GM21825 (cell line): Measurements from ENCODE around the gene VIP.
"Not testable (repeated sequence)": the region's sequence is repeated elsewhere in the genome, so short reads cannot be mapped to it uniquely, and the experiment has no call there.

Experiments
- ATAC-seq: cut with Tn5 transposase; IDR thresholded peaks from one replicate; pipeline ENCODE4 v1.9.1; 2021; ENCODE audit warnings: mild to moderate bottlenecking, moderate library complexity; ENCODE audit not compliant: unreplicated experiment

Gene VIP

DNA sequence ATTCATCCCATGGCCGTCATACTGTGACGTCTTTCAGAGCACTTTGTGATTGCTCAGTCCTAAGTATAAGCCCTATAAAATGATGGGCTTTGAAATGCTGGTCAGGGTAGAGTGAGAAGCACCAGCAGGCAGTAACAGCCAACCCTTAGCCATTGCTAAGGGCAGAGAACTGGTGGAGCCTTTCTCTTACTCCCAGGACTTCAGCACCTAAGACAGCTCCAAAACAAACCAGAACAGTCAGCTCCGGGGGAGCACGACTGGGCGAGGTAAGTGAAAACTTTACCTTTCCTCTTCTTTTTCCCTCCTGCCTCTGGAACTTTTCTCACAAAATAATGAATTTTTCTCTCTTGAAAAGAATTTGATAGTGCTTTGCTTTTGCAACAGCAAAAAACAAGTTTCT, at the start of gene VIP:
Gene VIP, plus strand, starts transcription at position 104 of the 400 bp plus-strand sequence. CDS start 1,381 bp downstream, outside the sequence.
- ATAC-seq = no peak

DNA sequence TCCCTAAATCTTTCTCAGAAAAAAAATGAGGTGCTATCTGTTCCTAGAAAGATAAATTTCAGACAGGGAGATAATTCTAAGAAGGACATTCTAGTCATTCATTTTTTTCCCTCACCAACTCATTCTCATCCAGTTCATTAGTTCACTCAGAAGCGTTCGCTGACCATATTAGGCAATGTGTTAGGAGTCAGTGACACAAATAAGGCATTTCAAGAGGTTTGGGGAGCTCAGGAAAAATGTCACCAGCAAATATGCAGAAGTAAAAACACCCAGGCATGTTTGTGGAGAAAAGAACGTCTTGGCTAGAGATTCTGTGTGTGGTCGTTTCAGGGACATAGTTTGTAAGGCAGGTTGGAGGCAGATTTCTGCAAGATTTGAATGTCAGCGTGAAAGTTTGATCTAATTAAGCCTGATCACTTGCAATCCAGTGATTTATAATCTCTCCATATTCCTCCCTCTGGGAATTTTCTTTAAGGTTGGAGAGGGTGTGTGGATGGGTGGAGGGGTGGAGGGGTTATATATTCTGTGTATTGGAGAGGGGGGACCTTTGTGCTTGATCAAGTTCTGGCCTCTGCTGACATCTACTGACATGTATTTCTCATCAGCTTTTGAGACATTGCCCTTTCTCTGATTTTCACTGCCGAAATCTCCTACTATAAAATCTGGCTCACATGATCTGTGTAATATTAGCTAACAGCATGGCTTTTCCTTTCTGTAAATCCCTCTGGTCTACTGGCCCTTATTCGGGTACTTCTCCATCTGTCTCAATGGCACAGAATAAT, 49.3 kb upstream of the VIP start:
- ATAC-seq = no peak

DNA sequence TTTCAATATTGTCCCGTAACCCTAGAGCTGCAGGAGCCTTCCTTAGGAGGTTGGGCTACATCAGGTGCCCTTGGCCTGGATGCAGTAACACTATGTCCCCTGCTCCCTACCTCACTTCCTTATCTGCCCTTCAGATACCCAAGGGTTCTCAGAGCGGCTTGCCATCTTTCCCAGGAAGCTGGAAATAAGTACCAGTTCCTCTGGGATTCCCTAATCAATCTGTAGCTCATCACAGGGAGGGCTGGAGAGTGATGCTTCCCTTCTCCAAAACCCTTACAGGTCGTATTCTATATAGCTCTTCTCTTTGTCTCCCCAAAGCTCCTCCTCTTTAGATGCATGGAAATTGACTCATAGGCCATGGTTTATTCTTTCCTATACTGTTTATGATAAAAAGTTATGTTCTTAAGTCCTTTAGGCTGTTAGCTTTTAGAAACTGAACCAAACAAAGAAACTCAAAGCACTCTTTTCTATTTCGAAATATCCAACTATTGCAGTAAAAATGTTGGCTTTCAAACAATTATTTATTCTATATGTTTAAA, 48.7 kb upstream of the VIP start:
- ATAC-seq = no peak

- not testable (repeated sequence) for ATAC-seq
These were observed 46.8 kb upstream of the VIP start for GRCh38 chr6:152703750-152704149.

DNA sequence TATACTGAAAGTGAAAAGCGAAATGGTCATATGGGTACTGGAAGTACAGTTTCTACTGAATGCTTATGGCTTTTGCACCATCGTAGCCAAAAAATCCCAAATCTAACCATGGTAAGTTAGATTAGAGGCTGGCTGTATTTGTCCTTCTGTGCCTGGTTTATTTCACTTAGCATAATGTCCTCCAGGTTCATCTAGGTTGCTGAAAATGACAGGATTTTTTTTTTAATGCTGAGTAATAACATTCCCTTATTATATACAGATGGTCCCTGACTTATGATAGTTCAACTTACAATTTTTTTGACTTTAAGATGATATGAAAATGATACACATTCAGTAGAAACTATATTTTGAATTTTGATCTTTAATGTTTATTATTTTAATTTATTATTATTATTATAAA, 45.3 kb upstream of the VIP start:
- ATAC-seq = no peak

DNA sequence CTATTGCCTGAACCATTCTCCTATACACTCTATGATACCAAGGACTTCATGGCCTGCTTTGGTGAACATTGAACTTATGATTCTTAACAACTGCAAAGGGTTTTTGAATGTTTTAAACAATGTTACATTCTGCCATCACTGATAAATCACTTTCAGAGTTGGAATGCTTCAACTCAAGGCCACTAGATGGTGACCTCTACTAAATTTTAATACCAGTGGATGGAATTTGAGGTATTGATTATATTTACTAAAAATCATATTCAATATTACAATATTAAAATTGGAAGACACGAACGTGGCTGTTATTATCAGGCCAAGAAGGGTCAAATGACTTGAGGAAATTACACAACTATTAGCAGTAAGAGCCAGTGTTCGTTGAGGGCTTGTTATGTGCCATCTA, 34.3 kb upstream of the VIP start:
- no peak for ATAC-seq

DNA sequence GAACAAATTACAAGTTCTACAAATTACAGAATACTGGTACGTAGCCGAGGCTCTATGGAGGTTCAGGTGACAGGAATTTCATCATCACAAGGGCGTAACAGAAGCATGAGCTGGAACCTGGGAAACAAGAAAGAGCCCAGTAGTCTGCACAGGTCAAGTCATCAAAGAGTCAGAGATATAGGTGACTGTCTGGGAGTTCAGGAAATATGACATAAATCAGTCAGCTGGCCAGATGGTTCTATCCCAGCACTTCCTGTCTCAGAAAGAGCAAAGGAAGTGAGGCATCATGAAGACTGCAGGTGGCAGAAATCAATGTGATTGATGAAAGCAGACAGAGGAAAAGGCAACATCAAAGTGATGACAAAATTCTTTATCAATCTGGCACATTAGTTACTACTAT, 29.6 kb upstream of the VIP start:
- no peak for ATAC-seq

GRCh38 chr6:152721956-152722355, 28.6 kb upstream of the VIP start:
- ATAC-seq = no peak

DNA sequence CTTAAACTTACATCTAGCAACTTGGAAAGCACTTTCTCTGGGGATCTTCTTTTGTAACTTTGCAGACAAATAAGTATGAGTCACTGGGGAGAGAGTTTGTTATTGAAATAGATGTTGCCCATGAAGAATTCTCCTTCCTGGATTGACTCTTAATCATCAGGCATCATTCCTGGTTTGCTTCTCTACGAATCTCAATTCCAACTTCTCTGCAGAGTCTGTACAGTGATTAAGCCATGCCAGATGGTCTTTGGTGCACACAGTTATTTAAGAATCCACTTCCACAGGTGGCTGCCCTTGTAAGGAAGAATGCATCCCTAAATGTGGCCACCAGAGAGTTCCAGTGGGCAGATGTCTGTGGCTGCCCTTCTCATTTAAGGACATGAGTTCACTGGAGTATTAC, 27.2 kb upstream of the VIP start:
- ATAC-seq = no peak

GRCh38 chr6:152726313-152726712, 24.3 kb upstream of the VIP start:
- ATAC-seq = no peak

GRCh38 chr6:152727507-152727906, 23.1 kb upstream of the VIP start:
- no peak for ATAC-seq

DNA sequence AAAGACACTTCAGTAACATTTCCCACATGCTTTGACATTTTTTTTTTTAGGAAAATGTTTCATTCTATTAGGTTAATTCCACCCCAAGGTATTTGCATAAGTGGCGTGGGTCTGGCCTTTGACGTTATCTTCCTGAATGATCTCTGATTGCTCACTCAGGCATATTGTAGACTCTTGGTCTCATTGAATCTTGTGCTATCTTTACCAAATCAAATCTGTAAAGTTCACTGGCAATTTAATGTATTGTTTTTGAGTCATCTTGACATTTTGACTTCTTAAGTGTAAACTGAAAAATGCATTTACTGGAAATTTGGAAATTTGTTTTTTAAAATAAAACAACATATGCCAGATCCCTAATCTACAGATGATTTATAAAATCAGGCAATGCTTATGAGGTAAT, 16.0 kb upstream of the VIP start:
- ATAC-seq = no peak

DNA sequence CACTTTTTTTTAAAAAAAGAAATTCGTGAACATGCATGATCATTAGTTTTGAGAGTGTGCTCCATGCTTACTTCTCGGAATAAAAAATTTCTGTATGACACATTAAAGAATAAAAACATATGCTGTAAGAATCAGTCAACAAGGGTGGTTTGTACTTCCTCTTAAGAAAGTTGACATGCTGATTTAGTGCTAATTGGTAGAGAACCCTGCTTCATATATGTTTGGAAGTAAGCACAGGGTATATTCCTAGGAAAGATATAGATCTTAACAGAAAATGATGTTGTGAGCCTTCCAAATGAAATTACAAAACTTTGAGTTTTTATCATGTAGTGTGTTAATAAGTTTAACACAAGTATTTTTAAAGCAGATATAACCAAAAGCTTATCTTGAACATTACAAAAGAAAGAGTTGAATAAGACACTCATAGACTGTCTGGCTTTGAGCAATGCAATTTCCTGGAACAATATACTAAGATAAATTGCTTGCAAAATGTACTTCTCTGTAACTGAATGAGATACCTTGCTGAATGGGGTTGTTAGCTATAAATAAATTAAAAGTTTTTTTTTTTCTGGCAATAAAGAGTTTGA, 13.8 kb upstream of the VIP start:
- ATAC-seq = no peak

- ATAC-seq = no peak
These were observed 5.0 kb upstream of the VIP start for GRCh38 chr6:152745509-152746171.

DNA sequence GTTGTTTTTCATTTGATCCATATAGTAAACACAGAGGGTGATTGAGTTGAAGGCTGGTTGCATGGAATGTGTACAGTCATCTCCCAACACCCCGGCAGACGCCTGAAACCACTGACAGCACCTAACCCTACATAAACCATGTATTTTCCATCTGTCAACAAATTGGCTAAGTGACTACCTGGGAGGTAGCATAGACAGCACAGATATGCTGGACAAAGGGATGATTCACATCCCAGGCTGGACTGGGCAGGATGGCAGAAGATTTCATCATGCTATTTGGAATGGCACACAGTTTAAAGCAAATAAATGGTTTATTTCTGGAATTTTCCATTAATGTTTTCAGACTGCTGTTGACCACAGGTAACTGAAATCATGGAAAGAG, 4.4 kb upstream of the VIP start:
- no peak for ATAC-seq

DNA sequence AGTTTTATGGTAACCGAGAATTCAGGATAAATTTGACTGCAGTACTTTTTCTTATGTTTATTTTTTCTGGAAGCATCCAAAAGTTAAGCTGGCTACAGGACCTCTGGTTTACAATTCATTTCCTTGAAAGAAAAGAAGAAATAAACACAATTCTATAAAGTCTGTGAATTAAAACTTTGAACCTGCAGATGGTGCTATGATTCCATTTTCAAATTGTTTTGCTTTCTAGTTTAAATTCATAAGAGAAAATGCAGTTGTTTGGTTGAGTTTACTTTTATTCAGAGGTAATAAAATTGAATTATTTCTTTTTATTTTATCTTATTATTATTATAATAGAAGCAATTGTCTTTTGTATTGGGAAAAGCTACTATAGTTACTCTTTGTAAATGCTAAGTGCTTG, 1.8 kb upstream of the VIP start:
- ATAC-seq = no peak

DNA sequence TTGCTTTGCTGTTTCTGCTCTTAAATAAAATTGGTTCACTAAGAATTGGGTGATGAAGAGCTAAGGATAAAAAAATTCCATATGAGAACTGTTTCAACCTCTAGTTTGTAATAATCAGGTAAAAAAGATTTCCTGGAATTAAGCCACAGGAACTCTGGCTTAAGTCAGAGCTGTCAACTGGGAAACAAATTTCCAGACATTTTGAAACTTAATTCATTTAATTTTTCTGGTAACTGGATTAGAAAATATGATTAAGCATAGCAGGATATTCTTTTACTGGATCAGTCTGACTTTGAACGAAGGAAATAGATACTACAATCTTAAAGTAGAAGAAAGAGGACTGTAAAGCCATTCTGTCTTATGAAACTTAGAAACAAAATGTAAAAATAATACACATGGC, 1.3 kb upstream of the VIP start:
- no peak for ATAC-seq

DNA sequence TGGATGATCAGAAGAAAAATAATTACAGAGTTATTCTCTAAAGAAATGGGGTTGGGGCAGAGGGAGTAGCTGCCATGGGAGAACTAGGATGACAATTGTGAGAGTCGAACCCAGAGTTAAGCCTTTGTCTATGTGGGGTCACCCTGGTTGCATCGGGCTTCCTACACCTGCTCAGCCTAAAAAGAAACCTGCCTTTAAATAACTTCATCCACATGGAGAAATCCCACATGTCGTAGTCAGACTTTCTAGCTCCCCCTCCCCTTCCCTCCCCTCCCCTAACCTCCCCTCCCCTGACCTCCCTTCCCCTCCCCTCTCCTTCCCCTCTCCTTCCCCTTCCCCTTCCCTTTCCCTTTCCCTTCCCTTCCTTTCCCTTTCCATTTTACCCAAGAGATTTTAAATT, 14.7 kb downstream of the VIP start:
- no peak for ATAC-seq

- no peak for ATAC-seq
These were observed 18.6 kb downstream of the VIP start for GRCh38 chr6:152769159-152769558.

DNA sequence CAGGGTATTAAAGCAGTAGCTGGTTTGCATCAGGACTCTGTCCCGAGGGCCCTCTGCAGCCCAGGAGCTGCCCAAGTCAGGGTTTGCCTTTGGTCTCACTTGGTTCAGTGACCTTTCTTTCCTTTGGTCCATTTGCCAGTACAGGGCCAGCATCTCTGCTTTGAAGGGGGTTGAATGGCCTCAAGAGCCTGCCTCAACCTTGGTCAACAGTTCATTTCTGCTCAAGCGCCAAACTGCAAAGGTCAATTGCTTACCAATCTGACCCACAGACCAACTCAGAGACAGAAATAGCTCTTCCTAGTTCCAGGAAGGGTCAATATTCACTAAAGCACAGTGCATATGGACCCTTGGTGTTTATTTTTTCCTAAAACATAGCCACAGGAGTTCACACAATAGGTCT, 19.4 kb downstream of the VIP start:
- ATAC-seq = no peak

DNA sequence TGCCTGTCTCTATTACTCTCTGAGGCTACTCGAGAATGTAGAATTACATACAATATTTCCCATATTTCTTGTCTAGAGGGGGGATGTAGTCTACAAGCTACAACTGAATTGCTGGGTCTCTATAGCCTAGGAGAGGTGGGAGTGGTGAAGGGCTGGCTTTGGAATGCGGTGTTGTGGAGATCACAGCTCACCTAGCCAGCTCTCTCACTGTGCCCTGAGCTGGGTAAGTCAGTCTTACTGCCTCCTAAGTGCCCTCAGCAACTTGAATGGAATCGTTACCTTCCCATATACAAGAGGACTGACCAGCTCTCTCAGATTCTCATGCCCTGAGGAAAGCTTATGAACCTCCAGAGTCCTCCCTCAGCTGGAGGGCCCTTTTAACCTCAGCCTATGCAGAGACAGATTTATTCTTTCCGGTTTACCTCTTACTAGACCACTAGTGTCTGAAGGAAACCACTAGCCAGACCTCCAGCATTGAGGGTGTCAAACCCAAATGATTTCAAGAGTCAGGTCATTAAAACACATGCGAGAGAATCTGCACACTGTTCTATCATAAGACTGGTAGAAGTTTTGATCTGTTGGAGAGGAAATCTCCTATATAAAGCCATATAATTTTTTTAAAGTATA, 20.6 kb downstream of the VIP start:
- no peak for ATAC-seq

DNA sequence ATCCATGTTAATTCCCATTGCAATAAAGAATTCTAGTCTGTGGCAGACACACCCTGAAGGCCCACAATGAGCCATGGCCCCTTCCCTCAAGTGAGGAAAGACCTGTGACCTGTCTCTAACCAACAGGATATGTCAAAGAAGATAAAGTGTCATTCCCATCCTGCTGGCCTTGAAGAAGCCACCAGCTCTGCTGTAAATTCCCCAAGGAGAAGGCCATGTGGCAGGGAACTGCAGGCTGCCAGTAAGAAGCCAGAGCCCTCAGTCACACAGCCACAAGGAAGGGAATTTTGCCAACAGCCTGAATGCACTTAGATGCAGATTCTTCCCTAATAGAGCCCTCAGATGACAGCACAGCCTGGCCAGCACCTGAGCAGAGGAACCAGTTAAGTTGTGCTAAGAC, 24.8 kb downstream of the VIP start:
- ATAC-seq = no peak
